HTERT RPE-1 (cell line): ENCODE data around the gene DIS3L2.

ENCODE experiments used
- in situ Hi-C: fragments of 300-500 bp; cut with MboI; formaldehyde crosslinking; loops from 4 replicates; pipeline ENCODE4 v1.14.3; 2020; ENCODE audit warnings: low sequenced_read_pairs

DIS3L2 gene

DNA sequence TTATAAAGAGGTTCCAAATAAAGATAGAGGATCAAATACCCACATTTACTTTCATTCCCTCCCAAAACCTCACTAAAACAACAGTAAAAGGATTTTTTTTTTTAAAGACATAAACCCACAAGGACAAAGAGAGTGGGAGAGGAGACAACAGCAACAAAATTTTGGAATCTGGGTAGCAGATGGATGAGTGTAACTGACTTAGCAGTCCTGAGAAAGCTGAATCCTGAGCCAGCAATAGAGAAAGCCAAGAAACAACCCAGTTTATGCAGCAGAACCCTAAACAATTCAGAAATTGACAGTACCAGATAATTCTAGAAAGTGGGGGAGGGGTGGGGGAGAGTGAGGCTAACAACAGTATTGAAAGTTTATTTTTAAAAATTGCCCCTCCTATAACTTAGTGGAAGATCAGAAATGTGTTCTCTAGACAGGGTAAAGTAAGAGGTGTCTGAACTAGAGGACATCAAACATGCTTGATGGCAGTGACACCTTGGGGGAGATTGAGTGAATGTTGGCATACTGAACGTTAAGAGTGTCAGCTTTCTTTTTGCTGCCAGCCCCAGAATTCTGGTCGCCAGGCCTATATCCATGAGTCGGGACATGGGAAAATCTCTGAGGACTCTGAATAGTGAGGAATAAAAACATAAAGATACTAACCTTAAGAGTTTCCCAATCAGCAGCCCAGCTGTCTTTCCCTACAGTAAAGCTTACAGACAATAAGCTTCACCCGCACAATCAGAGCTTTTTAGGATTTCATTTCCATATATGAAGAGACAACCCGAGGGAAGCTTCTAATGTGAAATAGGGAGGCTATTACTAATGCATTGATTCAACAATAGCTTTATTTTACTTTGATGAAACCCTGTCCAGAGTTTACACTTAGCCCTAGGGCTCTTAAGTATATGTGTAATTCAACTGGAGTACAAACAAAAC, 289.0 kb downstream of the DIS3L2 start:
- in situ Hi-C loops = no loop called here

DNA sequence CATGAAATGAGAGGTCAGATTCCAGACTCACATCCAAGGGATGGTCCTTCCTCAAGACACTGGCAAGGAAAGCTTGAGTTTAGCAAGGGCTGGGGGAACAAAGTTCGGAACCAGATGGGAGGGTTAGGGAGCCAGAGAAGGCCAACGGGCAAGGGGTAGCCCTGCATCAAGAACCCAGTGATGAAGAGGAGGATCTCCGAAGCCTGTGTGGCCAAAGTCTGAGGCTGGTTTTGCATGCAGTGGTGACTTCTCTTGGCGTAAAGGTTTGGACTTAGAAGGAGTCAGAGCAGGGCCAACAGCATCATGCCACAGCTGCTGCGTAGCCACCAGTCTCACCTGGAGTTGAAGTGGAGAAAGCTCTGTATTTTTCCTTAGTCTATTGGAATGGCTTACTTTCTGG, 293.5 kb downstream of the DIS3L2 start:
- in situ Hi-C loops = no loop called here

DNA sequence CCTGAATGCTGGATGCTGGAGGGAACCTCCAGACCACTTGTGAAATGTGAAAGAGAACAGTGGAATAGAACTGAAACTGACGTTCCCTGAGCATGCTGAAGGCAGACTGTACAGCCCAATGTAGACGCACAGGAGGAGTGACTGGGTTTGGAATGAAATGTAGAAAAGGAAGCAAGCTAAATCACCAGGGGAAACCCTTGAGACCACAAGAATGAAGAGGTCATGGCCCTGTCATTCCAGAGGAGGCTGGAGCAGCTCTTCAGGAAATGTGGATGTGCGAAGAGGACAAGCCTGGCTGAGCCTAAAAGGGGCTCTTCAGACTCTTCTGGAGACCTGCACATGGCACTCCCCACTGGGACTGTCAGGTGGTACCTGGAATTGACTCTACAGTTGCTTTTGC, 298.6 kb downstream of the DIS3L2 start:
- in situ Hi-C loops = no loop called here

DNA sequence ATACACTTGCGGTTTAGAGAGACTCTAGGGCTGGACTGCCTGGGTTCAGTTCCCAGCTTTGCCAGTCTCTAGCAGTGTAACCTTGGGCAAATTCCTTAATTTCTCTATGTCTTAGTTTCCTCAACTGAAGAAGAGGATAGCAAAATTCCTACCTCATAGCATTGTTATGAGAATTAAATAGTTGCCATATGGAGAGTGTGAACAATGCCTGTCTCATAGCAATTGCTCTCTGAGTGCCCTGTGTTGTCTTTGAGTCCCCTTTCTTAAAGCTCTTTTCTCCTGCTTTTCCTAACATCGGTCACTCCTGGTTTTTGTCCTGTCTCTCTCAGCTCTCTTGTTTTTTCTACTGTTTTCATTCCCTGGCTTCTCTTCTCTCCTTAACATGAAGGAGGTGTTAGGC, 300.3 kb downstream of the DIS3L2 start:
- in situ Hi-C loops = no loop called here

DNA sequence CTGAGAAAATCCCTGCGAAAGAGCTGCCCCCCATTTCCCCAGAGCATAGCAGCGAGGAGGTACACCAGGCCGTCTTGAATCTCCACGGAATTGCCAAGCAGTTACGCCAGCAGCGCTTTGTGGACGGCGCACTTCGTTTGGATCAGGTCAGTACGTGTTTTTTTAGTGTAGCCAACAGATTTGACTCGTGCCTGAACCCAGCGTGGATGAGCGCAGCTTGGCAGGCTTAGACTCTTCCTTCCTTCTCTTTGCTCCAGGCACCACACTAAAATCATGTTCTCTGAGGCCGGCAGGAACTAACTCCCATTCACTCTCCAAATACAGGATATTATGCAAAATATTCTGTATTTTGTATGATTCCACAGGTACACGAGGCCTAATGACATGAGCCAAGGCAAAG, 301.8 kb downstream of the DIS3L2 start:
- in situ Hi-C loops = no loop called here

DNA sequence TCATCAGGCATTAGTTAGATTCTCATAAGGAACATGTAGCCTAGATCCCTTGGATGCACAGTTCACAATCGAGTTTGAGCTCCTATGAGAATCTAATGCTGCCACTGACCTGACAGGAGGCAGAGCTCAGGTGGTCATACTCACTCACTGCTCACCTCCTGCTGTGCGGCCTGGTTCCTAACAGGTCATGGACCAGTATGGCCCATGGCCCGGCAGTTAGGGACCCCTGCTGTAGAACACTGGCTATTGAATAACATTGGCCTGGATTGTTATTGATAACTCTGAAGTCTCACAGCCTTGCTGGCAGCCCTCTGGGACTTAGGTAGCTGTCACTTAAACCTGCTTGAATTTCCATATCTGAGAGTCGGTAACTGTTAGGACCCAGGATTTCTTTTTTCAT, 302.6 kb downstream of the DIS3L2 start:
- in situ Hi-C loops = no loop called here

DNA sequence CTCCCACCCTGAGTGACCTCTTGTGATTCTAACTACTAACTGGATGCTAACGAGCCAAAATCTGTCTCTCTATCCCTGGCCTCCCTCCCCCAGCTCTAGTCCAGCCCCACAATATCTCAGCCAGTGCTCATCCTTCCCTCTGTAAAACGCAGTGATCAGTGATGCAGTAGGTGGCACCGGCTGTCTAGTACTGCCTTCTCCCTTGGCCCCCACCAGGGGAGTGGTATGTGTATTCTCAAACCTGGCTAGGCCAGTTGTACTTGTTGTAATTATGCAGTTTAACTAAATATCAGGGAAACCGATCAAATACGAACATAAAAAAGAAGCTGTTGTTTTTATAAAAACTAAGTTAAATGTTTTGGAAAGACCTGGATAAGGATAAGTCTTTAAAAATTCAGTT, 303.8 kb downstream of the DIS3L2 start:
- in situ Hi-C loops = no loop called here

DNA sequence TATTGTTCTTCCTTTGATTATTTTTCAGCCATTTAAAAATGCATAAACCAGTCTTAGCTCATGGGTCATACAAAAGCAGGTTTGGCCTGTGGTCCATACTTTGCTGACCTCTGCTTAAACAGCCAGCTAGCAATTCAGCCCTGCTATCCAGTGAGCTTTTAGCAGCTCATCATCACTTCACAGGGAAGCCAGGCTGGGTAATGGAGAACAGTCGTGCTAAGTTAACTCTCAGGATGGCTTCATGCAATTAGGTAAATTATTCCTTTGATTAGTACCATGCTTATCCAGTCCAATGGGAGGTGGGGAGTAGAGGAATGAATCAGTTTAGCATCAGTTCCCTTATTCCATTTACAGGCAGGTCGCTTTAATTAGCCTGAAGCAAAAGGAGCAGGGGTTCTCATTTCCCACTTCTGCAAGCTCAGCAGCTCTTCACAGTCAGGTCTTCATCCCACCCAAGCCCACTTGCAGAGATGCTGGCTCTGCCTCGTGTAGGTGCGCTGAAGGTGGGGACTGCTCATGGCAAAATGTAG, 307.2 kb downstream of the DIS3L2 start:
- in situ Hi-C loops = no loop called here

DNA sequence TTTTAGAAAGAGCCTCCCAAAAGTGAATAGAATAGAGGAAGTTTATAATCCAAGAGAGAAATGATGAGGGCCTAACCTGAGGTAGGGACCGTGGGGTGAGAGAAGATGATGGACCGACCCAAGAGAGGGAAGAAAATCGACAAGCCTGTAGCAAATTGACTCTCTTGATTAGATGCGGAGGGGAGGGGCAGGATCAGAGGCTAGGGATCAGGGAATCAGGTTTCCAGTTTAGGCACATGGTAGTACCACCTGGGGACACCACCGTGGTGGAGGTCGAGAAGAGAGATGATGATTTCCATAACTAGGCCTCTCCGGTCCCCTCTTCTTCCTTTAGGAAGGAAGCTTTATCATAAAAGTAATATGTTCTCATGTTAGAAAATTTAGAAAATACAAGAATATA, 308.4 kb downstream of the DIS3L2 start:
- in situ Hi-C loops = no loop called here

DNA sequence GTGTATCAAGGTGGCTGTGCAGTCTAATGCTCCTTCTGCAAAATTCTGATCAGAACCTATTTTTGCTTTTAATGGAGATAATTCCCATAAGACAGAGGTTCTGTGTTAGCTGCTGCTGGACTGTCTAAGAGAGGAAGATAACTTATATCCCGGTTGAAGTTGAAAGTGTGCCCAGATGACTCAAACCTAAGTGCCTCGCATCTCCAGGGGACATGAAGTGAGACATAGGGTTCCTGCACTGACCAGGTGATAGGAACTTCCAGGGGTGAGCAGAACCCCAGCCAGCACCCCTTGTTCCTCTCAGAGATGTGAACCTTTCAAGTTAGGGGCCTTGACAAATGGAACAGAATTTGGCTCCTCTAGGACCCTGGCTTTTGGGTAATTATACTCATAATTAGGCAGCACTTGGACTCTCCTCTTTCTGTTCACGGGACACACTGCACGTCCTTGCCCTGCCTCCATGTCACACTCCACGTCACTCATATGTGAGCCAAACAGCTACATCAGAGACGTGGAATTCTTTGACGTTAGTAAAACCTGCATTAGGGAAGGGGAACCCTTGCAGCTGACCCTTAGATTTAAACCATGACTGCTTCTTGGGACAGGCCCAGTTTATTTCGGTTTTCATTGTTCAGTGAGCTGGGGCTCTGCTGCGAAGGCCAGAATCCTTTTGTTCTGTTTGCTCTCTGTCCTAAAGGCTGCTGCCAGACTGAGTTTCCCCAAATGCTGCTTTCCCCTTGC, 312.6 kb downstream of the DIS3L2 start:
- in situ Hi-C loops = no loop called here

DNA sequence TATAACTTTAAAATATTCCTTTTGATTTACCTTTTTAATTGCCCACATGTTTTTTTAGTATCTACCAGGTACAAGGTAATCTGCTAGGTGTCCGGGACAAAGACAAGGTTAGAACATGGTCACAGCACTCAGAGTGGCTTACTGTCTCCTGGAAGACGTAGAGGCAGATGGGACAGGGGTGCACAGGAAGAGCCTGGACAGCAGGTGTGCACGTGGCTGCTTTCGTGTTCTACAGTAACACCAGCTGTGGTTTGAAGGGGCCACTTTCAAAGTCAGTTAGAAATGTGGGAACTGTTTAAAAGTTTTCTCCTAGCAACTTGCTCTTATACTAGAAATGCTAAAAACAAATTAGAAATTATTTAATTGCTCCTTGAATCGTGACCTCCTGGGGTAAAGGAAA, 314.2 kb downstream of the DIS3L2 start:
- in situ Hi-C loops = no loop called here

DNA sequence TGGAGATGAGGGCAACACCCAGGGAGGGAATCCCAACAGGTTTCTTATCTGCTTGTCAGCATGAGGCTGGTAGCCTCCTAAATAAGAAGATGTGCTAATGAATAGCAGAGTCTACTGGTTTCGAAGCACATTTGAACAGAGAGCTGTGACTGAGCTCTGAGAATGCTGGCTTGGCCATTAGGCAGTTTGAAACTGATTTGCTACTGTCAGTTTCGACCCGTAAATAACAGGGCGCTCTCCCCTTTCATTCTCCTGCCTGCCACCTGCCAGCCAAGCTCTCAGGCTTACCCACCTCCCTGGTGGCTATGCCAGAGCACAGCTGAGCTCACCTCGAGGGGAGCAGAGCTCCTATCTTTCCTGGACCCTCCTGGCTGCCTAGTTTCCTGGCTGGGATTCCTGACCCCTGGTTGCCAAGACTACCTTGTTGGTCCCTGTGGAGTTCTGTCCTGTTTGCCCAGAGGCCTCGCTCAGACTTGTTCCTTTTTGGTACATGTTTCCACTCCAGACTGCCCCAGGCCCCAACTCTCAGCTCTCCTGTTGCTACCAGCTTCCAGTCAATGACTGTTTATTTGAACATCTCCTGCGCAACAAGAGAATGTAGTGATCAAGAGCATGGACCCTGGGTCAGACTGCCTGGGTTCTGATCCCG, 314.7 kb downstream of the DIS3L2 start:
- in situ Hi-C loops = no loop called here

DNA sequence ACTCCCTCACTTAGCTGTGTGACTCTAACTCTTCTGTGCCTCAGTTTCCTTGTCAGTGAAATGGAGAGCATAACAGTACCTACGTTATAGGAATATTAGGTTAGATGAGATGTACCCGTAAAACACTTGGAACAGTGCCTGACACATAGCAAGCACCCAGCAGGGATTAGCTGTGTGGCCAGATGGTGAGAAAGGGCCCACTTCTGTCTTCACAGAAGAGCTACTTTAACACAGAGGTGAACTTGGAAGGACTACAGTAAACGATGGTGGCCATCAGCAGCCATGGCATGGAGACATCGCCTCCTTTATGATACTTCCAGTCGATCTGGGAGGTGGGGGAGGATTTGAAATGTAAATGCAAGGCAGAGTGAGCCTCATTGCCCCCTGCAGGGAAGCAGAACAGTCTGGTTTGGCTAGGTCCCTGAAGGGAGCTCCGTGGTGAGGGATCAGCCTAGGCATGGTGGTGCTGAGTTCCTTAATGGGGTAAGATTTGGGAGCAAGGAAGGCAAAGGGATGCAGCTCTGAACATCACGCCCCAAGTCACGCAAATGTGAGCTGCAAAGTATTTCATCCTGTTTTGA, 315.3 kb downstream of the DIS3L2 start:
- in situ Hi-C loops = no loop called here

DNA sequence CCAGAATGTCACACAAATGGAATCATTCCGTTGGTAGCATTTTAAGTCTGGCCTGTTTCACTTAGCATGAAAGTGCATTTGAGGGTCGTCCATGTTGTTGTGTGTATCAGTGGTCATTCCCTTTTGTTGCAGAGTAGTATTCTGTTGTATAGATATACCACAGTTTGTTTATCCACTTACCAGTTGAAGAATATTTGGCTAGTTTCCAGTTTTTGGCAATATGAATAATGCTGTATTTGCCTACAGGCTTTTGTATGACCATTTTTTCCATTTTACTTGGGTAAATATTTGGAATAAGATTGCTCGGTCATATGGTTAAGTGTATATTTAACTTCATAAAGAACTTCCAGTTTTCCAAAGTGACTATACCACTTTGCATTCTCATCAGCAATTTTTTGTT, 317.0 kb downstream of the DIS3L2 start:
- in situ Hi-C loops = no loop called here

DNA sequence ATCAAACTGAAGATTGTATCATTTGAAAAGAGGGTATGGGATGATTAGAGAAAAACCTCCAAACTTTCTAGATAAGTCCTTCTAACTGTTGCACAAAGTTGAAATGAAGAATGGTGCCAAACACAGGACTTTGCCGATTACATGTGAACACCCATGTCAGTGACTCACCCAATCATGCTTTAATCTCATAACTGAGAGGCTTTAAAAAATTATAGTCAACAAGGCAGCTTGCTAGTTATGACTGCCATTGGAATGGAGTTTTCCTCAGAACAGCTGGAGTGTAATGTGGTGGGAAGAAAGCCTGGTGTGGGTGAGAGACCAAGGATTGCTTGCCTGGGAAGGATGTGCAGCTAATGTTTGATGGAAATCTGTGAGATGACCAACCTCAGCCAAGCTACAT, 318.8 kb downstream of the DIS3L2 start:
- in situ Hi-C loops = no loop called here

DNA sequence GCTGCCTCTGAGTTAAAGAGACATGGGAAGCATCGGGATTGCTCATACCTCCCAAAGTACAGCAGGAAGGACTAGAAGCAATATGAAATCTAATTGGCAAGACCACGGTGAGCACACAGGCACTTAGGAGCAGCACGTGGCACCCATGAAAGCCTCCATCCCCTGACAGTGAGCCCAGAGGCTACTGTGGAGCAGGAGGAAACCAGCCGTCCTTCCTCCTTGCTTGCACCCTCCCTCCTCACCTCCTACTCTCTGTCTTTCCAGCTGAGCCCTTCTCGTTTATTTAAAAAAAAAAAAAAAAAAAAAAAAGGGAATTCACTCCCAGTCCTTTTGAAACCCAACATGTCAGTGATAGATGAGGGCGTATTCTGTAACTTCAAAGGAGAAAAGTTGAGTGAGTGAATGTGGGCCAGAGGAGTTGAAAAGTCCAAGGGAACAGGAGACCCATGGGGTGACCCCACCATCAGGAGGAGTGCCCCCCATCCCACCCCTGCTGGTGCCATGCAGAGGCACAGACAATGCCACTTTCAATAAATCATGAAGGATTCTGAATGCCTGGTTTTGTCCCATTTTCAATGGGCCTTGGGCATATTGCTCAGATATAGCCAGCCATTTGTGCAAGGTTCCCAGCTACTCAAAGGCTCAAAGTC, 320.5 kb downstream of the DIS3L2 start:
- in situ Hi-C loops = no loop called here

DNA sequence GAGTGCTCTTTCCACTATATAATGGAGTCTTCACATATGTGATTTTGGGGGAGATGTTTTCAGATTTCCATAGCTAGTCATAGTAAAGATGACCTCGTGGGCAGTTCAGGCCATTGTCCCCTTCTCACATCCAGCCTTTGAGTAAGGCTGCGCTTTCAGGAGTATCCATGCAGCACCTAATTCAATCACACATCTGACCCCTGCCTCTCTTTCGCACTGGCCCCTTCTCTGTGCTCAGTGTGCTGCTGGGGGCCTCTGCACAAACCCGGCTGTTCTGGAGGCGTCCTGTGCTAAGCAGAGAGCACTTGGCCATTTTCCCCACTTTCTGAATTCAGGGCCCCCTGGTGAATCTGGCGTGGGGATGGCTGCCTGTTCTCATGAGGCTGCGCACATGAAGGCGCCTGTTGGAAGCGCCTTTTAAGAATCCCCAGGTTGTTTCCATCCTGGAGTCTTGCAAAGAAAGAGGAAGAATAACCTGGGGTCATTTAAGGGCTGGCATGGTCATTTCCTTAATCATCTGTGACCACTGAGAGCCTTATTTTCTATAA, 321.1 kb downstream of the DIS3L2 start:
- in situ Hi-C loops = no loop called here

DNA sequence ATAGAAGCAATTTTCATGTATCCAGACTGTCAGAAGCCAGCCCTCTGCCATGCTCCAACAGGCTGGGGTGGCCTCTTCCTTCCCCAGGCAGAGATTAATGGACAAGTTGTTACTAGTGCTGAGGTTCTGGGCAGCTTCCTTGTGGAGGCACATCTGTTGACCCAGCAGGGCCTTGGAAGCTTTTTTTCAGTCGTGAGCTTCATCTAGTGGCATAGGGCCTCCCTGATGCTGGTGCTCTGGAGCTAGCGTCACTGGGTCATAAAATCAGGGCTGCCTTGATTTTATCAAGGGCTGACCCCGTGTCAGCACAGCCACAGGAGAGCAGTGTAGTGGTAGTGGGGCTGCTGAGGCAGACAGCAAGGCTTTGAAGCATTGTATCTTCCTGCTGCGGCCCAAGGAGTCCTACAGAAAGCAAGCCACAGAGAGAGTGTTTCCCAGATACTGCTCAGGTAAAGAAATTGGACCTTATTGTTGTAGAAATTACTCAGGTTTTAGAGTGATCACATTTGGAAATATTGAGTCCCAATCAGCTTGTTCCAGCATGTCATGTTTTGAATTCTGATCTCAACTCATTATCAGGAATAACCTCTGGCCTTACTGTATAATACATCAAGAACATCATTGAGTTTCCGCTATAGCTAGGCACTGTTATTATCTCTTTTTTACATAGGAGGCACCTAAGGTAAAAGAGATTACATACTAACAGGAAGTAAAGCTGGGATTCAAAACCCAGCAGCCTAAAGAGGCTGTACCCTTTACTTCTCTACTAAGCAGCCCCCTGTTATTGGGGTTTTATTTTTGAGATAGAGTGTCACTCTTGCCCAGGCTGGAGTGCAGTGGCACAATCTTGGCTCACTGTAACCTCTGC, 324.7 kb downstream of the DIS3L2 start:
- in situ Hi-C loops = no loop called here

DNA sequence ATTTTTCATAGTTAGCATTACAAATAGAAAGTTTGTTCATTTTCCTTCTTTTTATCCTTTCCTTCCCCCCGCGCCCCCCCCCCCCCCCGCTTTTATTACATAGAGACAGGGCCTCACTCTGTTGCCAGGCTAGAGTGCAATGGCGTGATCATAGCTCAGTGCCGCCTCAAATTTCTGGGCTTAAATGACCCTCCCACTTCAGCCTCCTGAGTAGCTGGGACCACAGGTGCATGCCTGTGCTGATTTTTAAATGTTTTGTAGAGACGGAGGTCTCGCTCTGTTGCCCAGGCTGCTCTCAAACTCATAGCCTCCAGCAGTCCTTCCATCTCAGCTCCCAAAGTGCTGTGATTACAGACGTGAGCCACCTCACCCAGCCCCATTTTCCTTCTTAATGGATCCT, 325.8 kb downstream of the DIS3L2 start:
- in situ Hi-C loops = no loop called here
